Body of pancreas (tissue), 4 donors: ENCODE results near the gene CA5B.

Experiments
- POLR2A ChIP-seq, 3 donors: fragments of 450-650 bp; IDR thresholded peaks; one replicate each; pipeline ENCODE4 v1.6.1; 2016; ENCODE audit warnings: antibody characterized with exemption in 3 of 3, mild to moderate bottlenecking in 2 of 3
- TF ChIP-seq, protein P1 (sequence below), 7 experiments: fragments of 450-650 bp in 4 of 7; fragments of 200-600 bp in 3 of 7; sonication (generic) in 3 of 7; IDR thresholded peaks; one replicate each; pipeline ENCODE4 v1.5.1; 2016 to 2019; ENCODE audit warnings: antibody characterized with exemption in 7 of 7

DNA sequence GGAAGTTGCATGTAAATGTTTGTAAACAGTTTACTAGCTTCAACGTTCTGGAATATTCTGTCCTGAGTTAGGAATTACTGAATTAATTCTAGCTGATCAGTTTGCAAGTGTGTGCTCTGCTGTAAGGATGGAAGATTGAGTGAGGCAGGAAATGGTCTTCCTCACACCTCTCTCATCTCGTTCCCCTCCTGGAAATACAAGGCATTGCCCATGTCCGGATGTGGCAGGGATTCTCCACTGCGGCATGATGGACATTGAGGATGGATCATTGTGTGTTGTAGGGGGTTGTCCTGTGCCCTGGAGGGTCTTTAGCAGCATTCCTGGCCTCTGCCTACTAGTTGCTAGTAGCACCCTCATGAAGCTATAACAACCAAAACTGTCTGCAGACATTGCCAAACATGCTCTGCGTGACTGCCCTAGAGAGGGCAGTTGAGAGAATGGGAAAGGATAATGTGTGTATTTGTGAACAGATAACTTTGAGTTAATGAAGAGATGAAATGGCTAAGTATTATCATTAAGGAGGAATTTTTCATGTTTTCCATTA lies 12.6 kb downstream of the CA5B start:
- TF ChIP-seq, protein P1, sequence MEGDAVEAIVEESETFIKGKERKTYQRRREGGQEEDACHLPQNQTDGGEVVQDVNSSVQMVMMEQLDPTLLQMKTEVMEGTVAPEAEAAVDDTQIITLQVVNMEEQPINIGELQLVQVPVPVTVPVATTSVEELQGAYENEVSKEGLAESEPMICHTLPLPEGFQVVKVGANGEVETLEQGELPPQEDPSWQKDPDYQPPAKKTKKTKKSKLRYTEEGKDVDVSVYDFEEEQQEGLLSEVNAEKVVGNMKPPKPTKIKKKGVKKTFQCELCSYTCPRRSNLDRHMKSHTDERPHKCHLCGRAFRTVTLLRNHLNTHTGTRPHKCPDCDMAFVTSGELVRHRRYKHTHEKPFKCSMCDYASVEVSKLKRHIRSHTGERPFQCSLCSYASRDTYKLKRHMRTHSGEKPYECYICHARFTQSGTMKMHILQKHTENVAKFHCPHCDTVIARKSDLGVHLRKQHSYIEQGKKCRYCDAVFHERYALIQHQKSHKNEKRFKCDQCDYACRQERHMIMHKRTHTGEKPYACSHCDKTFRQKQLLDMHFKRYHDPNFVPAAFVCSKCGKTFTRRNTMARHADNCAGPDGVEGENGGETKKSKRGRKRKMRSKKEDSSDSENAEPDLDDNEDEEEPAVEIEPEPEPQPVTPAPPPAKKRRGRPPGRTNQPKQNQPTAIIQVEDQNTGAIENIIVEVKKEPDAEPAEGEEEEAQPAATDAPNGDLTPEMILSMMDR (IDR thresholded peaks at IDR 0.05): no peak
- no peak for TF ChIP-seq POLR2A (IDR thresholded peaks at IDR 0.05)
